ENCODE measurements around the gene ZNF613.

Gene ZNF613

GRCh38 chr19:51916167-51916566 lies 11.1 kb upstream of the ZNF613 start:
- Histone ChIP-seq H3K4me3 (IDR thresholded peaks at IDR 0.05; ENCODE audit: insufficient read depth, low read depth, low read length) (no peak overlapping the region), H2AFZ (ENCODE audit: low read depth) (no peak overlapping the region), H3K4me1 (ENCODE audit: low read depth, poor library complexity, severe bottlenecking) (no peaks in the 10 kb centered on the region), H3K9ac (no peak overlapping the region), H4K20me1 (ENCODE audit: insufficient read depth) (no peaks in the 10 kb centered on the region), H3K4me2 (no peak overlapping the region), H3K36me3 (ENCODE audit: insufficient read depth) (no peaks in the 10 kb centered on the region), H3K79me2 (ENCODE audit: insufficient read depth, low read depth) (no peaks in the 10 kb centered on the region), H3K27me3 (ENCODE audit: insufficient read depth, low read depth) (no peaks in the 10 kb centered on the region), H3K27ac (no peak overlapping the region)
- TF ChIP-seq CTCF (conservative IDR thresholded peaks at IDR 0.05; ENCODE audit: low read depth, low read length) = no peak

- TF ChIP-seq CTCF (conservative IDR thresholded peaks at IDR 0.05; ENCODE audit: low read depth, low read length) = no peak
- Histone ChIP-seq H3K27me3 (ENCODE audit: insufficient read depth, low read depth) (no peaks in the 10 kb centered on the region), H2AFZ (ENCODE audit: low read depth) (no peak overlapping the region), H4K20me1 (ENCODE audit: insufficient read depth) (no peaks in the 10 kb centered on the region), H3K9ac (no peak overlapping the region), H3K4me1 (ENCODE audit: low read depth, poor library complexity, severe bottlenecking) (no peaks in the 10 kb centered on the region), H3K36me3 (ENCODE audit: insufficient read depth) (no peaks in the 10 kb centered on the region), H3K4me2 (no peak overlapping the region), H3K79me2 (ENCODE audit: insufficient read depth, low read depth) (no peaks in the 10 kb centered on the region), H3K4me3 (IDR thresholded peaks at IDR 0.05; ENCODE audit: insufficient read depth, low read depth, low read length) (no peak overlapping the region), H3K27ac (no peak overlapping the region)
These were observed 7.7 kb upstream of the ZNF613 start for GRCh38 chr19:51919606-51920005.

GRCh38 chr19:51921949-51922348 lies 5.3 kb upstream of the ZNF613 start:
- Histone ChIP-seq H3K36me3 (ENCODE audit: insufficient read depth) (no peaks in the 10 kb centered on the region), H3K4me1 (ENCODE audit: low read depth, poor library complexity, severe bottlenecking) (no peaks in the 10 kb centered on the region), H3K9ac (no peak overlapping the region), H3K27ac (no peak overlapping the region), H4K20me1 (ENCODE audit: insufficient read depth) (no peaks in the 10 kb centered on the region), H3K27me3 (ENCODE audit: insufficient read depth, low read depth) (no peaks in the 10 kb centered on the region), H3K4me3 (IDR thresholded peaks at IDR 0.05; ENCODE audit: insufficient read depth, low read depth, low read length) (no peak overlapping the region), H2AFZ (ENCODE audit: low read depth) (no peak overlapping the region), H3K79me2 (ENCODE audit: insufficient read depth, low read depth) (no peaks in the 10 kb centered on the region), H3K4me2 (no peak overlapping the region)
- no peak for TF ChIP-seq CTCF (conservative IDR thresholded peaks at IDR 0.05; ENCODE audit: low read depth, low read length)

- no peak for TF ChIP-seq CTCF (conservative IDR thresholded peaks at IDR 0.05; ENCODE audit: low read depth, low read length)
These were observed 867 bp upstream of the ZNF613 start for GRCh38 chr19:51926426-51926783.

More at GRCh38 chr19:51926426-51926783, 867 bp upstream of the ZNF613 start:
- Histone ChIP-seq H3K27me3 (ENCODE audit: insufficient read depth, low read depth) (no peaks in the 10 kb centered on the region), H2AFZ (ENCODE audit: low read depth) (peak overlapping the region; percentile 43; the same call in 1 of the 2 replicates), H3K4me2 (no peak overlapping the region), H4K20me1 (ENCODE audit: insufficient read depth) (no peaks in the 10 kb centered on the region), H3K79me2 (ENCODE audit: insufficient read depth, low read depth) (no peaks in the 10 kb centered on the region), H3K4me3 (IDR thresholded peaks at IDR 0.05; ENCODE audit: insufficient read depth, low read depth, low read length) (no peak overlapping the region), H3K27ac (no peak overlapping the region), H3K4me1 (ENCODE audit: low read depth, poor library complexity, severe bottlenecking) (no peaks in the 10 kb centered on the region), H3K9ac (no peak overlapping the region), H3K36me3 (ENCODE audit: insufficient read depth) (no peaks in the 10 kb centered on the region; the same call in 1 of the 2 replicates)

Measured in KMS-11 (cell line).